ENCODE data around the gene TXK.

GRCh38 chr4:48068182-48068581 is 65.9 kb downstream of the TXK start:
- TF ChIP-seq CTCF (IDR thresholded peaks at IDR 0.05; ENCODE audit: insufficient read depth, low read length, poor library complexity, severe bottlenecking) (no peak), EZH2phosphoT487 (conservative IDR thresholded peaks at IDR 0.05; ENCODE audit: low read length) (no peak)
